H1 (cell line): Measurements from ENCODE around the gene ADNP. TPM values are rescaled to one million over a fixed set of nuclear protein-coding genes. Genes with fewer than 3 reads are reported as not detected.

Experiments used
- CTCF ChIP-seq, 3 experiments: IDR thresholded peaks; 1 replicate in 2 of 3; 2 replicates in 1 of 3; pipeline versions ENCODE4 v1.5.1 to v1.6.1; 2011; ENCODE audit warnings: low read length in 3 of 3, mild to moderate bottlenecking in 3 of 3, inconsistent platforms in 2 of 3, low read depth in 1 of 3, moderate library complexity in 1 of 3; ENCODE audit not compliant: insufficient read depth in 1 of 3; ENCODE audit errors: control extremely low read depth in 1 of 3
- SUZ12 ChIP-seq: fragments of 200-600 bp; sonication (generic); IDR thresholded peaks from 2 replicates; pipeline ENCODE4 v1.6.1; 2012; ENCODE audit warnings: mild to moderate bottlenecking, inconsistent platforms, low read length, moderate library complexity, mixed read lengths
- polyA plus RNA-seq, 7 experiments: library from polyadenylated mRNA; depleted of rRNA in 3 of 7; stranded (reverse) in 5 of 7; unstranded in 2 of 7; fragments of >200 nt in 5 of 7; fragments of 200-250 nt in 2 of 7; gene quantifications; 1 replicate in 5 of 7; 2 replicates in 1 of 7; 4 replicates in 1 of 7; pipeline versions ENCODE4 v1.2.1 to v1.2.3, GENCODE V29; 2011 to 2013; ENCODE audit warnings: missing spikeins in 2 of 7, mixed read lengths in 2 of 7
- total RNA-seq: library from RNA; stranded (reverse); fragmentation: NEBNext Ultra II Directional; extraction: Animal tissue kit (Norgen Biotek cat#: 25700); gene quantifications from 2 replicates; pipeline ENCODE4 v1.2.1, GENCODE V29; 2021

Gene ADNP
- total and polyA plus RNA-seq, 2 of the 8 experiments (the other 6 are each of a cell fraction or from before 2014, with no cell fraction given), result 31.6 to 123 TPM

- TF ChIP-seq CTCF (IDR thresholded peaks at IDR 0.05; ENCODE audit: control extremely low read depth in 1 of 3, insufficient read depth in 1 of 3, low read depth in 1 of 3, low read length in 3 of 3) (no peak), SUZ12 (no peak)
- TF ChIP-seq, all 59 proteins: peak for 0
Observed at GRCh38 chr20:50968289-50968688, 37.1 kb upstream of the ADNP start (continued).
